ENCODE data around the gene MTCH2. TPM values are rescaled to one million over a fixed set of nuclear protein-coding genes. Genes with fewer than 3 reads are reported as not detected.

The MTCH2 gene
- total RNA-seq, 1 donor from 2014 or later: 40.5 TPM

DNA sequence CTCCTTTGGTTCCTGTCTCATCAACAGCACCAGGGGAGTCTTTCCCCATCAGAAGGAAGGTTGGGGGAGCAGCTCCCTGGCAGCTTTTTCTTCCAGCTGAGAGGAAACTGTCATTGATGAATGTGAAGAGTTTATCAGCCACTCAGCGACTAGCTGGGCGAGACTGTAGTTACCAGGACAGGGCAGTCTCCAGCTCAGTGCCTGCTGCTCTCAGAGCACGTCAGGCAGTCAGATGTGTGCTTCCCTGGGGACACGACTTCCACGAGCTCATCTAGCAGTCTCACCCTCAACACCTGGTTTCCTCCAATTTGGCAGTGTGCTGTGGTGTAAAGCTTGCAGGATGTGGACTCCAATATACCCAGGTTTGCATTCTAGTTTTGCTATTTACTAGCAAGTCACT lies 35.6 kb downstream of the MTCH2 start:
- Histone ChIP-seq H3K9me3 (no peaks in the 10 kb centered on the region), H3K27ac (no peak overlapping the region), H3K36me3 (peaks cover 0 to 11% of the 10 kb centered on the region in 2 donors), H3K4me3 (no peak overlapping the region), H3K4me1 (peaks cover 15% of the 10 kb centered on the region), H3K27me3 (no peaks in the 10 kb centered on the region)
- DNase-seq (ENCODE audit: extremely low spot score in 2 of 2): no peak
- TF ChIP-seq POLR2AphosphoS5 (IDR thresholded peaks at IDR 0.05; ENCODE audit: insufficient read depth in 1 of 2, low read depth in 1 of 2) (no peak), POLR2A (IDR thresholded peaks at IDR 0.05) (no peak)
- TF ChIP-seq, protein P1, sequence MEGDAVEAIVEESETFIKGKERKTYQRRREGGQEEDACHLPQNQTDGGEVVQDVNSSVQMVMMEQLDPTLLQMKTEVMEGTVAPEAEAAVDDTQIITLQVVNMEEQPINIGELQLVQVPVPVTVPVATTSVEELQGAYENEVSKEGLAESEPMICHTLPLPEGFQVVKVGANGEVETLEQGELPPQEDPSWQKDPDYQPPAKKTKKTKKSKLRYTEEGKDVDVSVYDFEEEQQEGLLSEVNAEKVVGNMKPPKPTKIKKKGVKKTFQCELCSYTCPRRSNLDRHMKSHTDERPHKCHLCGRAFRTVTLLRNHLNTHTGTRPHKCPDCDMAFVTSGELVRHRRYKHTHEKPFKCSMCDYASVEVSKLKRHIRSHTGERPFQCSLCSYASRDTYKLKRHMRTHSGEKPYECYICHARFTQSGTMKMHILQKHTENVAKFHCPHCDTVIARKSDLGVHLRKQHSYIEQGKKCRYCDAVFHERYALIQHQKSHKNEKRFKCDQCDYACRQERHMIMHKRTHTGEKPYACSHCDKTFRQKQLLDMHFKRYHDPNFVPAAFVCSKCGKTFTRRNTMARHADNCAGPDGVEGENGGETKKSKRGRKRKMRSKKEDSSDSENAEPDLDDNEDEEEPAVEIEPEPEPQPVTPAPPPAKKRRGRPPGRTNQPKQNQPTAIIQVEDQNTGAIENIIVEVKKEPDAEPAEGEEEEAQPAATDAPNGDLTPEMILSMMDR (IDR thresholded peaks at IDR 0.05): no peak
- intact Hi-C loops (cut with DNase I): no loop called here

DNA sequence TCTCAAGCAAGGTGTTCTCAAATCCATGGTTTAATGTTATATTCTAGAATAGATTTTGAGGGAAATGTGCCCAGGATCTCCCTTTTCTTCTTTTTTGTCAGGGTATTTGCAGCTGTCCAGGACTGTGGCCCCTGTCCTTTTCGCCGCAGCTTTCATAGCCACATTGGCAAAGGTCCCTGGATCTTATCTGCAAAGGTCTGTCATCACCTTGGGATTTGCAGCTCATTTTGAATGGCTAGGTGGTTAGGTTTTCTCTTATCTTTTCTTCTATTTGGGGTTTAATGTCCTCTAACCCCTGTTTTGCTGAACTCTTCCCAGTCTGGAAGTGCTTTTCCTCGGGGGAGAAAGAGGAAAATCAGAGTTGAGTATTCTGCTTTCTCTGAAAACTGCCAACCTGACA lies 36.4 kb downstream of the MTCH2 start:
- Histone ChIP-seq H3K27ac (no peak overlapping the region), H3K27me3 (no peaks in the 10 kb centered on the region), H3K36me3 (peaks cover 0 to 7% of the 10 kb centered on the region in 2 donors), H3K4me1 (peaks cover 15% of the 10 kb centered on the region), H3K4me3 (no peak overlapping the region), H3K9me3 (no peaks in the 10 kb centered on the region)
- intact Hi-C loops (cut with DNase I): no loop called here
- DNase-seq (ENCODE audit: extremely low spot score in 2 of 2): no peak
- TF ChIP-seq POLR2A (IDR thresholded peaks at IDR 0.05) (no peak), POLR2AphosphoS5 (IDR thresholded peaks at IDR 0.05; ENCODE audit: insufficient read depth in 1 of 2, low read depth in 1 of 2) (no peak)
- TF ChIP-seq, protein P1 (IDR thresholded peaks at IDR 0.05): no peak

DNA sequence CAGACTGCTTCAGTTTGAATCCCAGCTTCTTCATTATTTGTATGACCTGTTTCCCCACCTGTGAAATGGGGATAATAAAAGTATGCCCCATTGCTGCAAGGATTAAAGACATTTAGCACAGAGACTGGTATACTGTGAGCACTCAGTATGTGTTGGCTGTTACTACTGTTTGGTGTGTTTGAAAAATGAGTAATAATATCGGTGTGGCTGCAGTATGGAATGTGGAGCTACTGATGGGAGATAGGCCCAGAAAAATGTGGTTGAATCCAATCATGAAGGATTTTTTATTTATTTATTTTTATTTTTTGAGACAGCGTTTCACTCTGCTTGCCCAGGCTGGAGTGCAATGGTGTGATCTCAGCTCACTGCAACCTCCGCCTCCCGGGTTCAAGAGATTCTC lies 39.1 kb downstream of the MTCH2 start:
- DNase-seq (ENCODE audit: extremely low spot score in 2 of 2): no peak
- no peaks in the 10 kb centered on the region for H3K27me3 ChIP-seq
- no peak overlapping the region for H3K4me3 ChIP-seq
- intact Hi-C loops (cut with DNase I): no loop called here
- no peak overlapping the region for H3K27ac ChIP-seq
- TF ChIP-seq, protein P1 (IDR thresholded peaks at IDR 0.05): no peak
- TF ChIP-seq POLR2A (IDR thresholded peaks at IDR 0.05) (no peak), POLR2AphosphoS5 (IDR thresholded peaks at IDR 0.05; ENCODE audit: insufficient read depth in 1 of 2, low read depth in 1 of 2) (no peak)
- H3K36me3 ChIP-seq: no peaks in the 10 kb centered on the region
- peaks cover 15% of the 10 kb centered on the region for H3K4me1 ChIP-seq
- no peaks in the 10 kb centered on the region for H3K9me3 ChIP-seq

DNA sequence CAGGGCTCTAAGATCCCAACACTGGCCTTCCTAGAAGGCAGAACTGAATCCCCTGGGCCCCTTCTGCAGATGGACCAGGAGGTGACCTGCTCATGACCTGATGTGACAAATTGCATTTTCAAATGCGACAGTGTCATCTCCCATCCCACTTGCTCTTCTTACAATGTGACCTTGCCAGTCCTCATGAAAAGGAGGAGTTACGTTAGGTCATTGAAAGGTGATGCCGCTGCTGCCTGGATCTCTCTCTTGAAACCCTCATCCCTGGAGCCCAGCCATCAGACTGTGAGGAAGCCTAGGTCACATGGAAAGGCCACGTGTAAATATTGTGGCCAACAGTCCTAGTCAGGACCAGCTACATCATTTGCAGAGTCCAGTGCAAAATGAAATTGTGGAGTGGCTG lies 42.5 kb downstream of the MTCH2 start:
- no peak overlapping the region for H3K27ac ChIP-seq
- intact Hi-C loops (cut with DNase I): no loop called here
- no peaks in the 10 kb centered on the region for H3K4me1 ChIP-seq
- H3K36me3 ChIP-seq: no peaks in the 10 kb centered on the region
- no peak for DNase-seq (ENCODE audit: extremely low spot score in 2 of 2)
- no peaks in the 10 kb centered on the region for H3K9me3 ChIP-seq
- no peaks in the 10 kb centered on the region for H3K27me3 ChIP-seq
- TF ChIP-seq POLR2AphosphoS5 (IDR thresholded peaks at IDR 0.05; ENCODE audit: insufficient read depth in 1 of 2, low read depth in 1 of 2): no peak
- no peak for TF ChIP-seq POLR2A (IDR thresholded peaks at IDR 0.05)
- TF ChIP-seq, protein P1 (IDR thresholded peaks at IDR 0.05): no peak
- H3K4me3 ChIP-seq: no peak overlapping the region

DNA sequence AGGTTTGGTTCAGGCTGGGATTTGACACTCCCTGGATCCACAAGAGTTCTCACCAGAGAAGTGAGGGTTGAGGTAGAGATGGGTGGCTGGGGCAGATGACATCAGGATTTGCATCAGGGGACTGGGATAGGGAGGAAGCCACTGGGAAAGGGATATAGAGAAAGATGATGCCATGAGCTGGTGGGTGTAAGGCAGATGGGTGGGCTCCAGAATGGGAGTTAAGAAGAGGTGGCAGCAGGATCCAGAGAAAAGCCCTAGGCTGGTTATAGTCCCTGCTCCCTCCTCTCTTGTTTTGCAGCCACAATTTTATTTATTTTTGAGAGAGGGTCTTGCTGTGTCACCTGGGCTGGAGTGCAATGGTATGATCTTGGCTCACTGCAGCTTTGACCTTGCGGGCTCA lies 46.4 kb downstream of the MTCH2 start:
- H3K4me3 ChIP-seq: no peak overlapping the region
- H3K27ac ChIP-seq: no peak overlapping the region
- H3K9me3 ChIP-seq: no peaks in the 10 kb centered on the region
- H3K4me1 ChIP-seq: peaks cover 15% of the 10 kb centered on the region
- H3K27me3 ChIP-seq: peaks cover 6% of the 10 kb centered on the region
- TF ChIP-seq, protein P1 (IDR thresholded peaks at IDR 0.05): no peak
- TF ChIP-seq POLR2AphosphoS5 (IDR thresholded peaks at IDR 0.05; ENCODE audit: insufficient read depth in 1 of 2, low read depth in 1 of 2): no peak
- no peak for TF ChIP-seq POLR2A (IDR thresholded peaks at IDR 0.05)
- DNase-seq (ENCODE audit: extremely low spot score in 2 of 2): no peak
- H3K36me3 ChIP-seq: no peaks in the 10 kb centered on the region
- intact Hi-C loops (cut with DNase I): no loop called here
